K562 (cell line): Measurements from ENCODE around the gene SIRPD.

ENCODE experiments used
- BCLAF1 ChIP-seq, 2 experiments: fragments of 450-650 bp in 1 of 2; IDR thresholded peaks; 2 replicates each; pipeline ENCODE4 v1.6.1; 2011 to 2017; ENCODE audit warnings: low read depth in 2 of 2, antibody characterized with exemption in 1 of 2, borderline replicate concordance in 1 of 2, low read length in 1 of 2, mild to moderate bottlenecking in 1 of 2, mixed read lengths in 1 of 2; ENCODE audit not compliant: control insufficient read depth in 1 of 2
- EHMT2 ChIP-seq: fragments of 450-650 bp; IDR thresholded peaks from 2 replicates; pipeline ENCODE4 v1.6.1; 2018; ENCODE audit warnings: antibody characterized with exemption
- STAT6 ChIP-seq: sonication (generic); formaldehyde crosslinking; IDR thresholded peaks from 2 replicates; pipeline ENCODE4 v1.8.1; 2023; ENCODE audit warnings: mild to moderate bottlenecking, missing genetic modification reagents
- ZBTB5 ChIP-seq: fragments of 450-650 bp; IDR thresholded peaks from 2 replicates; pipeline ENCODE4 v1.6.1; 2017; ENCODE audit warnings: antibody characterized with exemption
- ZZZ3 ChIP-seq: fragments of 450-650 bp; IDR thresholded peaks from 2 replicates; pipeline ENCODE4 v1.6.1; 2016; ENCODE audit warnings: antibody characterized with exemption, mild to moderate bottlenecking, moderate library complexity

- no peak for TF ChIP-seq STAT6
- no peak for TF ChIP-seq EHMT2
- TF ChIP-seq BCLAF1 (IDR thresholded peaks at IDR 0.05; ENCODE audit: borderline replicate concordance in 1 of 2, control insufficient read depth in 1 of 2, low read depth in 2 of 2, low read length in 1 of 2): no peak
- no peak for TF ChIP-seq ZZZ3
- no peak for TF ChIP-seq ZBTB5
These were observed 19.1 kb upstream of the SIRPD start for GRCh38 chr20:1576641-1577040.
